ENCODE data around the gene SLC39A11.

DNA sequence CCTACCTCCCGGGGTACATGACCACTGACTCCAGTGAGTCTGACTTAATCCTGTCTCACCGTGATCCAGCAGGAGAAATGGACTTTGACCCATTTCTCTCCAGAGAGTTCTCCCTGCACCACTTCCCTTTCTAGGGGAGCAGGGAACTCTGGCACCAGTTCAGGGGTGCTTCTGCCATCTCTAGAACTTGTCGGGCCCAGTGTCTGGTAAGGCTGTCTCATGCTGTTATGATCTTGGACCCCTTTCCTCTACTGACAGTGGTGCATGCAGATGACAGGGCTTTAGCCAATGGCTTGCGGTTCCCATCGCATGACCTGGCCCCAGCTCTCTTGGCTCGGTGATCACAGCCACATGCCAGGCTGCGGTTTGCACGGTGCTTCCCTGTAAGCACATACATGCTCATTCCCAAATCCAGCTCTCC is 62.0 kb downstream of the SLC39A11 start:
- TF ChIP-seq, protein P1, sequence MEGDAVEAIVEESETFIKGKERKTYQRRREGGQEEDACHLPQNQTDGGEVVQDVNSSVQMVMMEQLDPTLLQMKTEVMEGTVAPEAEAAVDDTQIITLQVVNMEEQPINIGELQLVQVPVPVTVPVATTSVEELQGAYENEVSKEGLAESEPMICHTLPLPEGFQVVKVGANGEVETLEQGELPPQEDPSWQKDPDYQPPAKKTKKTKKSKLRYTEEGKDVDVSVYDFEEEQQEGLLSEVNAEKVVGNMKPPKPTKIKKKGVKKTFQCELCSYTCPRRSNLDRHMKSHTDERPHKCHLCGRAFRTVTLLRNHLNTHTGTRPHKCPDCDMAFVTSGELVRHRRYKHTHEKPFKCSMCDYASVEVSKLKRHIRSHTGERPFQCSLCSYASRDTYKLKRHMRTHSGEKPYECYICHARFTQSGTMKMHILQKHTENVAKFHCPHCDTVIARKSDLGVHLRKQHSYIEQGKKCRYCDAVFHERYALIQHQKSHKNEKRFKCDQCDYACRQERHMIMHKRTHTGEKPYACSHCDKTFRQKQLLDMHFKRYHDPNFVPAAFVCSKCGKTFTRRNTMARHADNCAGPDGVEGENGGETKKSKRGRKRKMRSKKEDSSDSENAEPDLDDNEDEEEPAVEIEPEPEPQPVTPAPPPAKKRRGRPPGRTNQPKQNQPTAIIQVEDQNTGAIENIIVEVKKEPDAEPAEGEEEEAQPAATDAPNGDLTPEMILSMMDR (IDR thresholded peaks at IDR 0.05; ENCODE audit: insufficient read depth, low read depth, low read length), result no peak
- no peak for TF ChIP-seq EZH2 (IDR thresholded peaks at IDR 0.05; ENCODE audit: insufficient read depth, low read length)

Measured in astrocyte (in vitro differentiated cells and primary cell).